Measurements from ENCODE around the gene SIPA1L3.

DNA sequence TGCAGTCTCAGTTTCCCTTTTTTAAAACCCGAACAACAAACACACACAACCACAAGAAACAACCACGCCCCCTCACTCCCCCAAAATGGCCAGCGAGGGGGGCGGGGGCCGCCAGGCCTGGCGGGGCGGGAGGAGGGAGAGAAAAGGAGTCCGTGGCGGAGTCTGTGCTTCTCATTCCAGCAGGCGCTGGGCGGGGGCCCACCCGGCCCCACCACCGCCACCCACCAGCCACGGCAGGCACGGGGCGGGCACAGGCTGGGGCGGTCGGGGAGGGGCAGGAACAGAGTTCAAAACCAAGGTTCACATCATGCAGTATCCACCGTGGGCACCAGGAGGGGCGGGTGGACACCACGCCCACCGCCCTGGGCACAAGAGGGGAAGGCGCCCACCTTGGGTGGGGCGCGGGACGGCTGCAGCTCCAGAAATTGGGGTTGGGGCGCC is 304.2 kb downstream of the SIPA1L3 start:
- TF ChIP-seq ZSCAN29 (IDR thresholded peaks at IDR 0.05): no peak
- no peak for TF ChIP-seq EP300 (IDR thresholded peaks at IDR 0.05; ENCODE audit: borderline replicate concordance in 1 of 2, control insufficient read depth in 1 of 2, low read depth in 2 of 2, low read length in 2 of 2)

Measured in GM12878 (cell line).